CD4-positive, CD25-positive, alpha-beta regulatory T cell (primary cell): ENCODE data around the gene CACNA2D3. TPM values are rescaled to one million over a fixed set of nuclear protein-coding genes. Genes with fewer than 3 reads are reported as not detected.

ENCODE experiments used
- ATAC-seq, 2 donors: fragments of 150-1000 bp; cut with Tn5 transposase; one replicate each; pipeline ENCODE4 v1.10.0; 2021; ENCODE audit warnings: low read depth in 2 of 2, moderate number of reproducible peaks in 2 of 2, moderate library complexity in 1 of 2
- DNase-seq, 3 donors: peaks; one replicate each; pipeline versions ENCODE4 v3.0.0 to v3.0.0-alpha.2; 2012 to 2022; ENCODE audit warnings: mixed read lengths in 1 of 3
- H3K27ac ChIP-seq: one replicate; pipeline ENCODE4 v1.7.0; 2013; ENCODE audit warnings: mild to moderate bottlenecking, low read length; ENCODE audit not compliant: insufficient read depth, poor library complexity, severe bottlenecking
- H3K27me3 ChIP-seq: one replicate; pipeline ENCODE4 v1.7.0; 2013; ENCODE audit warnings: low read length; ENCODE audit not compliant: control insufficient read depth, insufficient read depth
- H3K36me3 ChIP-seq: one replicate; pipeline ENCODE4 v1.7.0; 2013; ENCODE audit warnings: mild to moderate bottlenecking, low read length, moderate library complexity; ENCODE audit not compliant: control insufficient read depth, insufficient read depth
- H3K4me1 ChIP-seq: 2 replicates; pipeline ENCODE4 v1.7.0; 2013; ENCODE audit warnings: mild to moderate bottlenecking, low read length; ENCODE audit not compliant: insufficient read depth, control insufficient read depth, poor library complexity, severe bottlenecking
- H3K4me3 ChIP-seq: one replicate; pipeline ENCODE4 v1.7.0; 2013; ENCODE audit warnings: low read depth, mild to moderate bottlenecking, low read length, moderate library complexity
- H3K9me3 ChIP-seq, 2 experiments: 1 replicate in 1 of 2; 2 replicates in 1 of 2; pipeline ENCODE4 v1.7.0; 2013; ENCODE audit warnings: low read length in 2 of 2, mild to moderate bottlenecking in 1 of 2, moderate library complexity in 1 of 2; ENCODE audit not compliant: control insufficient read depth in 2 of 2
- H3K27ac Mint-ChIP-seq, 3 donors: one replicate each; pipeline ENCODE4 v1.8.0; 2020 to 2022; ENCODE audit warnings: mild to moderate bottlenecking in 3 of 3, mixed read lengths in 3 of 3, moderate library complexity in 2 of 3
- H3K27me3 Mint-ChIP-seq: one replicate; pipeline ENCODE4 v1.8.0; 2022; ENCODE audit warnings: mild to moderate bottlenecking, mixed read lengths
- H3K36me3 Mint-ChIP-seq: one replicate; pipeline ENCODE4 v1.8.0; 2020; ENCODE audit warnings: mixed read lengths
- H3K4me1 Mint-ChIP-seq, 4 donors: one replicate each; pipeline ENCODE4 v1.8.0; 2020 to 2022; ENCODE audit warnings: mixed read lengths in 4 of 4, mild to moderate bottlenecking in 1 of 4
- H3K4me3 Mint-ChIP-seq, 4 donors: one replicate each; pipeline ENCODE4 v1.8.0; 2020 to 2022; ENCODE audit warnings: mild to moderate bottlenecking in 4 of 4, mixed read lengths in 4 of 4, moderate library complexity in 3 of 4
- H3K9me3 Mint-ChIP-seq, 7 donors: one replicate each; pipeline ENCODE4 v1.8.0; 2020 to 2022; ENCODE audit warnings: mixed read lengths in 7 of 7, mild to moderate bottlenecking in 3 of 7, moderate library complexity in 2 of 7
- polyA plus RNA-seq, 4 donors: library from polyadenylated mRNA; unstranded; fragments of 300-500 nt; fragmentation: Illumina TruSeq; gene quantifications; one replicate each; pipeline ENCODE4 v1.2.3, GENCODE V29; 2021
- total RNA-seq: library from RNA; stranded (reverse); gene quantifications from one replicate; pipeline ENCODE4 v1.2.3, GENCODE V29; 2022

Gene CACNA2D3
- total and polyA plus RNA-seq, 5 donors from 2014 or later = not detected

DNA sequence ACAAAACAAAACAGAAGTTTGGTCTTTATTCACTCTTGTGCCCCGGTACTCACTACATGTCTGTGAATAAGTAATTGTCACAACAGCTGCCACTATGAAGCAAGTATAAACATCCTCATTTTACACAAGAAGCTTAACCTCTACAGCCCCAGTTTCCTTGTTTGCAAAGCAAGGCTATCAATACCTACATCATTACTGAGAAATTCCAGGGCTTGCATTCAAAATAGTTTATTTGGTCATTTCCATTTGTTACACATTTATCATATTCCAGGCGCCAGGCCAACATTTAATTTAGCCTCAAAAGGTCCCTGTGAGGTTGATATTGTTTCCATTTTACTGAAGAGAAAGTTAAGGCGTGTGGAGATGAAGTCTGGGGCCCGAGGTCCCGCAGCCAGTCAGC lies 966.9 kb downstream of the CACNA2D3 start:
- peaks cover 0 to 9% (median 5%) of the 10 kb centered on the region in 7 donors for H3K9me3 Mint-ChIP-seq
- no peaks in the 10 kb centered on the region for H3K9me3 ChIP-seq
- no peak overlapping the region for H3K27ac Mint-ChIP-seq
- H3K27me3 Mint-ChIP-seq = no peaks in the 10 kb centered on the region
- no peaks in the 10 kb centered on the region for H3K4me1 Mint-ChIP-seq
- no peaks in the 10 kb centered on the region for H3K36me3 ChIP-seq
- no peaks in the 10 kb centered on the region for H3K27me3 ChIP-seq
- H3K4me1 ChIP-seq = no peaks in the 10 kb centered on the region
- H3K27ac ChIP-seq = no peak overlapping the region
- no peak overlapping the region for H3K4me3 ChIP-seq
- H3K36me3 Mint-ChIP-seq = no peaks in the 10 kb centered on the region
- no peak for ATAC-seq
- no peak overlapping the region for H3K4me3 Mint-ChIP-seq
- no peak for DNase-seq

DNA sequence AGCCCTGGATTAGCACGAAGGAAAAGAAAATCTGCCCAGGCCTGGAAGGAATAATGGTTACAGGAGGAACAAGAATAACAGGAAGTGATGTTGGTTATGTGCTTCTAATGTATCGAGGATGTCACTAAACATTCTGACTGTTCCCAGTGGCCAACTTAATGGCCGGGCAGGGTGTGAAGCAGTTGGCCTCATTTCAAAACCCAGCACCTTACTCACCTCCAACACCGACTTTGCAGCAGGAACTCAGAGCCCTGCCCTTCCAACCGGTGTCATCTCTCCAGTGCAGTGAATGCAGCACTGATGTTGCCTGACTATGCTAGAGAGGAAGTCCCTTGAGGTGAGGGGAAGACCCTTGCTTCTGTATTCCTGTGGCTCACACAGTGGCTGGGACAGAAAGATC lies 967.9 kb downstream of the CACNA2D3 start:
- no peak overlapping the region for H3K4me3 Mint-ChIP-seq

DNA sequence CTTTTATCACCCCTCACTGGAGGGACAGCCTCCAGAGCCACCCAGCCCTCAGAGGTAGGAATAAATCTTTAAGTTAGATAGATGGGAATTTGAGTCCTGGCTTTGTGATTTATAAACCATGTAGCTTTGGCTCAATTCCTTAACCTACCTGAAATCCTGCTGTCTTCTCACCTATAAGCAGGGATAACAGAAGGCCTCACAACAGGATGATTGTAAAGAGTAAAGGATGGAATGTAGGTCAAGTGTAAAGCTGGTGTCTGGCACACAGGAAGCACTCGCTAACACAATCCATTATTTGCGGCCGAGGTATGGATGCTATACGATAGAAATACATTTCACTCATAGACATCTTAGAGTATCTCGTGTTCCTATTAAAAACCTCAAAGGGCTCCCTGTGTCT lies 968.4 kb downstream of the CACNA2D3 start:
- DNase-seq (no peak), ATAC-seq (no peak)
- Histone ChIP-seq H3K27ac (no peak overlapping the region), H3K4me1 (no peaks in the 10 kb centered on the region), H3K36me3 (no peaks in the 10 kb centered on the region), H3K9me3 (no peaks in the 10 kb centered on the region), H3K4me3 (no peak overlapping the region), H3K27me3 (no peaks in the 10 kb centered on the region)
- H3K4me1 Mint-ChIP-seq = no peaks in the 10 kb centered on the region
- H3K36me3 Mint-ChIP-seq = no peaks in the 10 kb centered on the region
- peaks cover 2 to 7% (median 5%) of the 10 kb centered on the region in 7 donors for H3K9me3 Mint-ChIP-seq
- no peak overlapping the region for H3K4me3 Mint-ChIP-seq
- no peak overlapping the region for H3K27ac Mint-ChIP-seq
- no peaks in the 10 kb centered on the region for H3K27me3 Mint-ChIP-seq

More for the DNA sequence above, 967.9 kb downstream of the CACNA2D3 start:
- H3K4me1 ChIP-seq = no peaks in the 10 kb centered on the region
- H3K4me3 ChIP-seq = no peak overlapping the region
- no peaks in the 10 kb centered on the region for H3K4me1 Mint-ChIP-seq
- no peak overlapping the region for H3K27ac Mint-ChIP-seq
- no peaks in the 10 kb centered on the region for H3K9me3 ChIP-seq
- no peaks in the 10 kb centered on the region for H3K27me3 ChIP-seq
- H3K36me3 ChIP-seq = no peaks in the 10 kb centered on the region
- no peak overlapping the region for H3K27ac ChIP-seq
- H3K9me3 Mint-ChIP-seq = peaks cover 0 to 7% (median 5%) of the 10 kb centered on the region in 7 donors
- DNase-seq (no peak), ATAC-seq (no peak)
- H3K27me3 Mint-ChIP-seq = no peaks in the 10 kb centered on the region
- no peaks in the 10 kb centered on the region for H3K36me3 Mint-ChIP-seq

DNA sequence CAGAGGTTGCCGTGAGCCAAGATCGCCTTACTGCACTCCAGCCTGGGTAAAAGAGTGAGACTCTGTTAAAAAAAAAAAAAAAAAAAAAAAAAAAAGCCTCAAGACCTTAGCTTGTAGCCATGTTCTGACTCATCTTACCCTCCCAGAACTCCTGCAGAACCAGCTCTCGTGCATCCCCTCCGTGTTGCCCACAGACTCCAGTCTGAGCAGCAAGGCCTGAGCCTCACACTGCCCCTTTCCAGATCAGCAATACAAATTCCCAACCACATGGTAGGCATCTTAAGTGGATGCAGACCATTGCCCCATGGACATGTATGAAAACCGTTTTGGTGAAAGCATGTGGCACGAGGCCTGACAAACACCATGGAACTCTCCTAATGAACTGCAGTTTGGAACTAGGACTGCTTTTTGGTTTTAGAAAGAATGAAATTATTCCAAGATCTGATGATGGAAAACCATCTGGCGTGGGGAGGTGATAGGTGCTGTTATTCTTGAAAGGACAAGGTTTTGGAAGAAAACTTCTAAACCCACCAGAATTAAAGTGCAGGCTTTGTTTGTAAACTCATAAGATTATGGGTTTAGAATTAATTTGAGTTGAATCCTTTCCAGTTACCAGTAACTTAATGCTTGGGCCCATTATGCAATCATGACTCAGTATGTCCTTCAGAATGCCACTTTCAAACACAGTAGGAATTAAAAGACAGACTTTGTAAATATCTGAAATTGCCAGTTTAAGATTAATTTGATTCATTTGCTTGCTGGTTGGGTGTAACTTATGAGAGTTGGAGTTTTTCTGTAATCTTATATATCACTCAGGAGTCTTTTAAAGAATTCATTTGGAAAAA lies 969.3 kb downstream of the CACNA2D3 start:
- H3K36me3 ChIP-seq = no peaks in the 10 kb centered on the region
- H3K27me3 ChIP-seq = no peaks in the 10 kb centered on the region
- Mint-ChIP-seq H3K27me3 (no peaks in the 10 kb centered on the region), H3K4me3 (no peak overlapping the region), H3K27ac (no peak overlapping the region), H3K9me3 (peaks cover 3 to 9% (median 5%) of the 10 kb centered on the region in 7 donors), H3K4me1 (no peaks in the 10 kb centered on the region), H3K36me3 (no peaks in the 10 kb centered on the region)
- H3K4me1 ChIP-seq = no peaks in the 10 kb centered on the region
- H3K27ac ChIP-seq = no peak overlapping the region
- no peaks in the 10 kb centered on the region for H3K9me3 ChIP-seq
- no peak for DNase-seq
- ATAC-seq = no peak
- H3K4me3 ChIP-seq = no peak overlapping the region

DNA sequence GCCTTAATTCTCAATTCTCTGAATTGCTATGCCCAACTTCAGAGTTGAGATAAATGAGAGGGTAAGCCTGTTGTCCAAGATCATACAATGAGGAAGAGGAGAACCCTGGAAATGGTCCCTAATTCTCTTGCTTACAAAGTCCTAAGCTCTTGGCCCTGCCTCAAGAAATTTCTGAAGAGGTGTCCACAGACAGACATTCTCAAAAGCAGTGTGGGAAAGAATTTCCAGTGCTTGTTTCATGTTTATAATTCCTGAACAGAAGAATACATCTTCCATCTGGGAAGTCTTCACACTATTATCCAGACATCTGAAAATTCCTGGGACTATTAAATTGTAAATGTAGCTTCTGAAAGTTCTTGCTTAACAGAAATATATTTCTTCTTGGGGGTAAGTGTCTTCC lies 972.3 kb downstream of the CACNA2D3 start:
- Mint-ChIP-seq H3K27ac (no peak overlapping the region), H3K9me3 (peaks cover 4 to 12% (median 5%) of the 10 kb centered on the region in 7 donors), H3K4me1 (no peaks in the 10 kb centered on the region), H3K4me3 (no peak overlapping the region), H3K36me3 (no peaks in the 10 kb centered on the region), H3K27me3 (no peaks in the 10 kb centered on the region)
- Histone ChIP-seq H3K27ac (no peak overlapping the region), H3K36me3 (no peaks in the 10 kb centered on the region), H3K4me1 (no peaks in the 10 kb centered on the region), H3K4me3 (no peak overlapping the region), H3K27me3 (no peaks in the 10 kb centered on the region), H3K9me3 (no peaks in the 10 kb centered on the region)
- DNase-seq (no peak), ATAC-seq (no peak)

DNA sequence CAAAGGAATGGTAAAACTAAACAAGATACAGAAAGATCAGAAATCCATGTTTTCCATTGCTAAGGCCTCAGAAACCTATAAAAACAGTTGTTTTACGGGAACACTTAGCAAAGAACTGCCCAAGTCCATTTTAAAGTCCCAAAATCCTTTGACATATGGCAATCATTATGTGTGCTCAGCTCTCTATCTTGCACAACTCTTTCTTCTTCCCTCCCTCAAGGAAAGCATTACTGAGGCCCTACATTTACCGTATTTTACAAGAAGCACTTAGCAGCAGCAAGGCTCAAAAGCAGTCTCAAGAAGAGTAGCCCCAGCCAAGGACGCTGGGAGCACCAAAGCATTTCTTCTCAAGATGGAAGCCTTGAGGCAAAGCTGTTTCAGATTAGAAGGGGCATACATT lies 975.1 kb downstream of the CACNA2D3 start:
- Histone ChIP-seq H3K9me3 (no peaks in the 10 kb centered on the region), H3K27me3 (no peaks in the 10 kb centered on the region), H3K4me3 (no peak overlapping the region), H3K27ac (no peak overlapping the region), H3K36me3 (no peaks in the 10 kb centered on the region), H3K4me1 (no peaks in the 10 kb centered on the region)
- Mint-ChIP-seq H3K9me3 (peaks cover 3 to 8% (median 5%) of the 10 kb centered on the region in 7 donors), H3K36me3 (no peaks in the 10 kb centered on the region), H3K4me1 (no peaks in the 10 kb centered on the region), H3K27me3 (no peaks in the 10 kb centered on the region), H3K27ac (no peak overlapping the region), H3K4me3 (no peak overlapping the region)
- DNase-seq (no peak), ATAC-seq (no peak)

DNA sequence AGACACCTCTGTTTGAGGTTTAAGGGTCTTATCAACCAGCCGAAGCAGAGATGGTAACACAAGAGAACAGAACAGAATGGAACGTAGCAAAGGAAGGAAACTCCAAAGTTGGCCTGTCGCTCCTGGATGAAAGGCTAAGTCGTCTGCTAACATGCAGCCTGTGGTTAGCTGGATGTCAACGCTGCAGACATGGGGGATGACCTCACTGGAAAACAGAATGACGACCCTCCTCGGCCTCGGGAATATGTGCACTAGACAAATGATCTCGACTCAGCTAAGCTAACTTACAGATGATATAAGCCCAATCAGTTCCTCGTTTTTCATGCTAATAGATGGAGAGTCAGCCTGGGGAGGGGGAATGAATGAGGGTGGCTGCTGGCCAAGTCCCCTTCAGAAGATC lies 983.3 kb downstream of the CACNA2D3 start:
- H3K27ac ChIP-seq = no peak overlapping the region
- no peaks in the 10 kb centered on the region for H3K27me3 ChIP-seq
- Mint-ChIP-seq H3K27me3 (no peaks in the 10 kb centered on the region), H3K9me3 (peaks cover 0 to 7% (median 3%) of the 10 kb centered on the region in 7 donors), H3K4me1 (peaks cover 0 to 4% (median 0%) of the 10 kb centered on the region in 4 donors), H3K36me3 (no peaks in the 10 kb centered on the region), H3K27ac (no peak overlapping the region), H3K4me3 (no peak overlapping the region)
- no peaks in the 10 kb centered on the region for H3K36me3 ChIP-seq
- H3K4me3 ChIP-seq = no peak overlapping the region
- no peaks in the 10 kb centered on the region for H3K9me3 ChIP-seq
- no peak for ATAC-seq
- DNase-seq = no peak
- no peaks in the 10 kb centered on the region for H3K4me1 ChIP-seq

DNA sequence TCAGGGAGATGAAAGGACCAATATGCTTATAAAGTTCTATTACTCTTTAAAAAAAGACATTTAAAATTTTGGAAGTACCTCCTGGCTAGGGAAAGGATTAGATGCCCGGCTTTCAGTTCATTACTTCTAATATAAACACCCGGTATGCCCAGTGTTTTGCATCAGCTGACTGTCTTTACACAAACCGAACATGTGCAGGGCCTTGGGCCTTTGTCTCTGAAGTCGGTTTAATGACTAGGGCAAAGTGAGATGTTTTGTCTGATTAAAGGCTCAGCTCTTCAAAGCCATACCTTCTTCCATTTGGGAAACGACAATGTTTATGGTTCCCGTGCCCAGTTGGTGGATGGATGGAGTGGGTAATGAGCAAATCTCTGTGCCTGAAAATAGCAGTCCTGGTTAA lies 984.8 kb downstream of the CACNA2D3 start:
- DNase-seq (no peak), ATAC-seq (no peak)
- no peak overlapping the region for H3K4me3 Mint-ChIP-seq
- Histone ChIP-seq H3K9me3 (no peaks in the 10 kb centered on the region), H3K4me1 (no peaks in the 10 kb centered on the region), H3K27ac (no peak overlapping the region), H3K4me3 (no peak overlapping the region), H3K27me3 (no peaks in the 10 kb centered on the region), H3K36me3 (no peaks in the 10 kb centered on the region)
- peaks cover 0 to 4% (median 0%) of the 10 kb centered on the region in 4 donors for H3K4me1 Mint-ChIP-seq
- H3K27ac Mint-ChIP-seq = no peak overlapping the region
- H3K27me3 Mint-ChIP-seq = no peaks in the 10 kb centered on the region
- H3K9me3 Mint-ChIP-seq = peaks cover 0 to 7% (median 3%) of the 10 kb centered on the region in 7 donors
- no peaks in the 10 kb centered on the region for H3K36me3 Mint-ChIP-seq
